PC-3 (cell line): ENCODE data around the gene NIPAL4. TPM values are rescaled to one million over a fixed set of nuclear protein-coding genes. Genes with fewer than 3 reads are reported as not detected.

Source experiments
- ATAC-seq: fragments of 200-7000 bp; cut with Tn5 transposase; 2 replicates; pipeline ENCODE4 v1.9.1; 2020; ENCODE audit warnings: mild to moderate bottlenecking, moderate library complexity
- BruUV-seq: library from RNA; stranded (reverse); fragments of 400-500 nt; replicated peaks from 2 replicates; lab custom pipeline; 2021; lab: Mats Ljungman, UMichigan
- CTCF ChIA-PET: fragments of 300-600 bp; sonication (Branson Sonifier 250); formaldehyde crosslinking; loops from one replicate; lab custom pipeline; 2022; ENCODE audit warnings: antibody characterized with exemption; lab: Charles Lee
- POLR2A ChIA-PET: fragments of 300-600 bp; sonication (Branson Sonifier 250); formaldehyde crosslinking; loops from one replicate; lab custom pipeline; 2022; ENCODE audit warnings: antibody characterized with exemption; ENCODE audit not compliant: unreplicated experiment; lab: Charles Lee
- DNase-seq: peaks from one replicate; pipeline ENCODE4 v3.0.0-alpha.2; 2015
- H2AFZ ChIP-seq: fragments of 300-600 bp; sonication (generic); 2 replicates; pipeline ENCODE4 v1.6.0; 2016; ENCODE audit warnings: antibody characterized with exemption, low read length
- H3F3A ChIP-seq: fragments of 300-600 bp; sonication (generic); one replicate; pipeline ENCODE4 v1.6.0; 2017; ENCODE audit warnings: antibody characterized with exemption, low read length, control low read depth, mild to moderate bottlenecking; ENCODE audit not compliant: unreplicated experiment
- H3K27ac ChIP-seq: fragments of 300-600 bp; sonication (generic); 2 replicates; pipeline ENCODE4 v1.5.1; 2016; ENCODE audit warnings: mild to moderate bottlenecking, low read length
- H3K27me3 ChIP-seq: fragments of 300-600 bp; sonication (generic); 2 replicates; pipeline ENCODE4 v1.6.1; 2016; ENCODE audit warnings: low read length, mixed read lengths
- H3K36me3 ChIP-seq: fragments of 300-600 bp; sonication (generic); 2 replicates; pipeline ENCODE4 v1.6.1; 2016; ENCODE audit warnings: low read depth, mixed run types, low read length, mixed read lengths
- H3K4me1 ChIP-seq: fragments of 300-600 bp; sonication (generic); 2 replicates; pipeline ENCODE4 v1.5.1; 2016; ENCODE audit warnings: low read length; ENCODE audit not compliant: insufficient read depth
- H3K4me2 ChIP-seq: fragments of 300-600 bp; sonication (generic); 2 replicates; pipeline ENCODE4 v1.6.0; 2016; ENCODE audit warnings: low read length
- H3K4me3 ChIP-seq: fragments of 300-600 bp; sonication (generic); 2 replicates; pipeline ENCODE4 v1.5.1; 2016; ENCODE audit warnings: mild to moderate bottlenecking, low read length, mixed read lengths
- H3K79me2 ChIP-seq: fragments of 300-600 bp; sonication (generic); 2 replicates; pipeline ENCODE4 v1.6.1; 2017; ENCODE audit warnings: low read length, mixed read lengths
- H3K9ac ChIP-seq: fragments of 300-600 bp; sonication (generic); 2 replicates; pipeline ENCODE4 v1.6.0; 2016; ENCODE audit warnings: mild to moderate bottlenecking, low read length
- H3K9me2 ChIP-seq: fragments of 300-600 bp; sonication (generic); replicated peaks from 2 replicates; pipeline ENCODE4 v1.6.1; 2016; ENCODE audit warnings: mixed run types, low read length, mixed read lengths
- H3K9me3 ChIP-seq: fragments of 300-600 bp; sonication (generic); 2 replicates; pipeline ENCODE4 v1.6.1; 2016; ENCODE audit warnings: low read length, mixed read lengths
- H4K20me1 ChIP-seq: fragments of 300-600 bp; sonication (generic); 2 replicates; pipeline ENCODE4 v1.6.1; 2016; ENCODE audit warnings: low read length, mixed read lengths
- CTCF ChIP-seq: fragments of 300-600 bp; sonication (generic); conservative IDR thresholded peaks from 2 replicates; pipeline ENCODE4 v1.5.1; 2017; ENCODE audit warnings: antibody characterized with exemption, low read depth, mild to moderate bottlenecking, low read length
- EZH2 ChIP-seq: fragments of 300-600 bp; sonication (generic); IDR thresholded peaks from one replicate; pipeline ENCODE4 v1.6.1; 2017; ENCODE audit warnings: antibody characterized with exemption, mild to moderate bottlenecking, low read length; ENCODE audit not compliant: unreplicated experiment
- EZH2phosphoT487 ChIP-seq: fragments of 300-600 bp; sonication (generic); IDR thresholded peaks from 2 replicates; pipeline ENCODE4 v1.6.1; 2018; ENCODE audit warnings: mild to moderate bottlenecking, antibody characterized with exemption, low read length, borderline replicate concordance
- intact Hi-C: fragments of 100-400 bp; cut with micrococcal nuclease; formaldehyde crosslinking; loops from 2 replicates; pipeline ENCODE4 v1.9.0; 2023
- total RNA-seq: library from RNA; depleted of rRNA; stranded (reverse); fragments of >200 nt; gene quantifications from 2 replicates; pipeline ENCODE4 v1.2.3, GENCODE V29; 2014

The NIPAL4 gene
- total RNA-seq, 1 experiment from 2014 or later: 1.8 TPM

DNA sequence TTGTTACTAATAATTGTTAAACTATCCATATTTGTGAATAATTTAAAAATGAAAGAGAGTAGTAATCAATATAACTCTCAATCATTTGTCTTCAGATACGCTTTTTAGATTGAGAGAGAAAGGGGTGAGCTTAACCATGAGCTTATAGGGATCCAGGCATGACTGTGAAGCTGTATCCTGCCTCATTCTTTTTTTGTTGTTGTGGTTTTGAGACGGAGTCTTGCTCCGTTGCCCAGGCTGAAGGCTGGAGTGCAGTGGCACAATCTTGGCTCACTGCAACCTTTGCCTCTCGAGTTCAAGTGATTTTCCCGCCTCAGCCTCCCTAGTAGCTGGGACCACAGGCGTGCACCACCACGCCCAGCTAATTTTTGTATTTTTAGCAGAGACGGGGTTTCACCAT lies 44.0 kb downstream of the NIPAL4 start:
- no peak overlapping the region for H3K27ac ChIP-seq
- intact Hi-C loops: no loop called here
- BruUV-seq: no TSS peak
- H3K9ac ChIP-seq: no peak overlapping the region
- no peak overlapping the region for H2AFZ ChIP-seq
- H3K36me3 ChIP-seq: peaks cover 76% of the 10 kb centered on the region
- H3F3A ChIP-seq: no peaks in the 10 kb centered on the region
- H4K20me1 ChIP-seq: no peaks in the 10 kb centered on the region
- no peaks in the 10 kb centered on the region for H3K9me3 ChIP-seq
- no peak overlapping the region for H3K4me3 ChIP-seq
- H3K79me2 ChIP-seq: no peaks in the 10 kb centered on the region
- POLR2A ChIA-PET: interaction anchor here (0.5 kb wide), 1 partner anchor 77 kb away, joined by 15 read pairs; no protein-coding TSS in a partner anchor
- peaks cover 14% of the 10 kb centered on the region for H3K4me1 ChIP-seq
- no peaks in the 10 kb centered on the region for H3K9me2 ChIP-seq
- ATAC-seq (no peak), DNase-seq (no peak)
- no peak overlapping the region for H3K4me2 ChIP-seq
- H3K27me3 ChIP-seq: no peaks in the 10 kb centered on the region
- TF ChIP-seq CTCF: no peak
- no peak for TF ChIP-seq EZH2
- no peak for TF ChIP-seq EZH2phosphoT487
- CTCF ChIA-PET: no interaction called here

DNA sequence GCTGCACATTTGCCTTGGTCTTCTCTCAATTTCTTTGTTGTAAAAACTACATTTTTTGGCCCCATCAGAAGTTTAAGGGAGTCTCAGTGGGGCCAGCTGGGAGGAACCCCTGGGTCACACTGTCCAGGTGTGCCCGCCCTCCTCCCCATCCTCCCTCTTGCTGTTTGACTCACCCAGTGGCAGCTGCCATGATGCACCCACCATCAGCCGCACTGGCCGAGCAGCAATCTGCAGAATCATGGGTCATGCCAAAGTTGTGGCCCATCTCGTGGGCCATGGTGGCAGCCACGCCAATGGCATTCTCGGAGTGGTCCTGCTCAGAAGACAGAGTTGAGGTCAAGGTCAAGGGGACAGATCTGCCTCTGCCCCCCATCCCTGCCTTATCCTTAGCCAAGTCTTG lies 45.5 kb downstream of the NIPAL4 start:
- ATAC-seq: no peak
- no peaks in the 10 kb centered on the region for H3K27me3 ChIP-seq
- H3K4me2 ChIP-seq: no peak overlapping the region
- no peak for TF ChIP-seq EZH2
- TF ChIP-seq EZH2phosphoT487: no peak
- TF ChIP-seq CTCF: no peak
- no peaks in the 10 kb centered on the region for H3F3A ChIP-seq
- no peak for DNase-seq
- no peaks in the 10 kb centered on the region for H3K9me3 ChIP-seq
- no peak overlapping the region for H3K9ac ChIP-seq
- ChIA-PET CTCF (no interaction called here), POLR2A (no interaction called here)
- H3K79me2 ChIP-seq: no peaks in the 10 kb centered on the region
- peaks cover 14% of the 10 kb centered on the region for H3K4me1 ChIP-seq
- no peak overlapping the region for H2AFZ ChIP-seq
- H3K36me3 ChIP-seq: peaks cover 80% of the 10 kb centered on the region
- no peak overlapping the region for H3K4me3 ChIP-seq
- no peak overlapping the region for H3K27ac ChIP-seq
- BruUV-seq: no TSS peak
- intact Hi-C loops: no loop called here
- no peaks in the 10 kb centered on the region for H4K20me1 ChIP-seq
- no peaks in the 10 kb centered on the region for H3K9me2 ChIP-seq

DNA sequence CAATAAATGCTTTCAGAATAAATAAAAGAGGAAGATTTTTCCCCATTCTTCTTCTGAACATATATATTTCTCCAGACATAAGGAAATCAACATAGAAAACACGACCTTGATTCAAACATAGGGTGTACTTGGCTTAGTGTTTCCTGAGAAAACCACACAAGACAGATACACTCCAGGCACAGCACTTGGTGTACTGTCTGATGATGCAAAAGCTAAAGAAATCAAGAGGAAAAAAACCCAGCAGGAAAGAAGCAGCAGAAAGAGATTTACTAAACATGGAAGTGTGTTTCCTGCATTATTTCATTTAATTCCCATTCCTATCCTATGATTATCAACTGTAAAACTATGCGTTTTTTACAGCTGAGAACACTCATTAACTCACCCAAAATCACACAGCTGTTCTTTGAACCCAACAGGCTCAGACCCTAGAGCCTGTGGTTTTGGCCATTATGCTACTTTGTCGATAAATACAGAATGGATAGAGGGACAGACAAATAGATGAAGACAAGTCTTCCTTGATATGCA lies 46.1 kb downstream of the NIPAL4 start:
- no peak for TF ChIP-seq EZH2
- TF ChIP-seq EZH2phosphoT487: no peak
- TF ChIP-seq CTCF: no peak
- CTCF ChIA-PET: no interaction called here
- Histone ChIP-seq H3K9me2 (no peaks in the 10 kb centered on the region), H3K9me3 (no peaks in the 10 kb centered on the region), H4K20me1 (no peaks in the 10 kb centered on the region), H3K36me3 (peaks cover 80% of the 10 kb centered on the region), H3F3A (no peaks in the 10 kb centered on the region), H3K4me1 (peaks cover 19% of the 10 kb centered on the region), H3K27me3 (no peaks in the 10 kb centered on the region), H3K27ac (no peak overlapping the region), H3K4me3 (no peak overlapping the region), H3K9ac (no peak overlapping the region), H3K4me2 (no peak overlapping the region), H3K79me2 (0 out of 2 replicates have a peak, but pooled peaks cover 5% of the 10 kb centered on the region), H2AFZ (no peak overlapping the region)
- POLR2A ChIA-PET: no interaction called here
- BruUV-seq: no TSS peak
- intact Hi-C loops: no loop called here
- DNase-seq (no peak), ATAC-seq (no peak)
